HepG2 (cell line): ENCODE data around the gene SBK2. TPM values are rescaled to one million over a fixed set of nuclear protein-coding genes. Genes with fewer than 3 reads are reported as not detected.

Source experiments
- CTCF ChIP-seq: sonication (generic); formaldehyde crosslinking; IDR thresholded peaks from 2 replicates; pipeline ENCODE4 v1.5.0; 2020; ENCODE audit warnings: mild to moderate bottlenecking, missing genetic modification reagents, moderate library complexity
- HNRNPL ChIP-seq: fragments of 200-400 bp; formaldehyde crosslinking; IDR thresholded peaks from 2 replicates; pipeline ENCODE4 v1.6.1; 2017; ENCODE audit warnings: mild to moderate bottlenecking, low read depth, low read length
- MATR3 ChIP-seq: sonication (generic); formaldehyde crosslinking; IDR thresholded peaks from 2 replicates; pipeline ENCODE4 v1.4.0; 2020; ENCODE audit warnings: missing genetic modification reagents
- PATZ1 ChIP-seq: sonication (generic); formaldehyde crosslinking; IDR thresholded peaks from 2 replicates; pipeline ENCODE4 v1.4.0; 2020; ENCODE audit warnings: missing genetic modification reagents
- RAD21 ChIP-seq: fragments of 450-650 bp; formaldehyde crosslinking; IDR thresholded peaks from 2 replicates; pipeline ENCODE4 v1.5.0; 2020; ENCODE audit warnings: mild to moderate bottlenecking
- RFX5 ChIP-seq: IDR thresholded peaks from 2 replicates; pipeline ENCODE4 v1.6.1; 2011; ENCODE audit warnings: low read depth, low read length, improper control_type of control experiment
- ZNF768 ChIP-seq: sonication (generic); formaldehyde crosslinking; IDR thresholded peaks from 2 replicates; pipeline ENCODE4 v1.4.0; 2020; ENCODE audit warnings: missing genetic modification reagents
- ZNF883 ChIP-seq: sonication (generic); formaldehyde crosslinking; IDR thresholded peaks from 2 replicates; pipeline ENCODE4 v1.5.1; 2020; ENCODE audit warnings: mild to moderate bottlenecking, missing genetic modification reagents; ENCODE audit errors: not compliant biosample characterization
- polyA plus RNA-seq, 8 experiments: library from polyadenylated mRNA; depleted of rRNA in 3 of 8; stranded (reverse) in 7 of 8; unstranded in 1 of 8; fragments of >200 nt; fragmentation: Illumina TruSeq in 4 of 8; extraction: Trizol in 4 of 8; gene quantifications; 2 replicates each; pipeline versions ENCODE4 v1.2.1 to v1.2.3, GENCODE V29; 2011 to 2016; ENCODE audit warnings: low read depth in 4 of 8, missing spikeins in 1 of 8, mixed read lengths in 1 of 8; ENCODE audit not compliant: insufficient read depth in 1 of 8
- total RNA-seq, 5 experiments: library from RNA; depleted of rRNA; stranded (reverse); fragments of >200 nt; fragmentation: Illumina TruSeq; extraction: Trizol; gene quantifications; 2 replicates each; pipeline ENCODE4 v1.2.3, GENCODE V29; 2016; ENCODE audit warnings: low read depth in 1 of 5

SBK2 gene
- total and polyA plus RNA-seq, 2 of the 13 experiments (the other 11 are each of a cell fraction or from before 2014, with no cell fraction given): 0.24 TPM; not detected in 1

GRCh38 chr19:55536951-55537740, at the start of gene SBK2 (continued):
- TF ChIP-seq CTCF (CRISPR knock-in tag): peak; percentile 70
- no peak for TF ChIP-seq MATR3 (CRISPR knock-in tag)
- peak; percentile 51; the same call in 1 of the 2 replicates for TF ChIP-seq RFX5
- TF ChIP-seq RAD21: 0 out of 2 replicates have a peak, but pooled peaks have one; percentile 30
- TF ChIP-seq ZNF768 (CRISPR knock-in tag): peak; percentile 18; the same call in 1 of the 2 replicates
- 0 out of 2 replicates have a peak, but pooled peaks have one; percentile 53 for TF ChIP-seq HNRNPL
- TF ChIP-seq PATZ1 (CRISPR knock-in tag): peak; percentile 48; the same call in 1 of the 2 replicates
- TF ChIP-seq ZNF883 (CRISPR knock-in tag): peak; percentile 45
